HTERT RPE-1 (cell line): ENCODE data around the gene LAMTOR3.
"Not testable (repeated sequence)": the region's sequence is repeated elsewhere in the genome, so short reads cannot be mapped to it uniquely, and the experiment has no call there.

ENCODE experiments used
- in situ Hi-C: fragments of 300-500 bp; cut with MboI; formaldehyde crosslinking; loops from 4 replicates; pipeline ENCODE4 v1.14.3; 2020; ENCODE audit warnings: low sequenced_read_pairs

The LAMTOR3 gene

GRCh38 chr4:99832758-99833157 is 61.5 kb downstream of the LAMTOR3 start:
- in situ Hi-C loops: no loop called here

GRCh38 chr4:99832321-99832720 is 61.9 kb downstream of the LAMTOR3 start:
- in situ Hi-C loops: no loop called here

- in situ Hi-C loops: not testable (repeated sequence)
Observed at GRCh38 chr4:99830051-99830450, 64.2 kb downstream of the LAMTOR3 start.

GRCh38 chr4:99828477-99828876 is 65.8 kb downstream of the LAMTOR3 start:
- in situ Hi-C loops: no loop called here
